GM12878 (cell line): ENCODE data around the gene SYN1. TPM values are rescaled to one million over a fixed set of nuclear protein-coding genes. Genes with fewer than 3 reads are reported as not detected.

Experiments used
- ASH2L ChIP-seq: fragments of 300-600, 200-600 bp; sonication (generic); IDR thresholded peaks from 2 replicates; pipeline ENCODE4 v1.6.1; 2017; ENCODE audit warnings: low read depth, mild to moderate bottlenecking, borderline replicate concordance
- BACH1 ChIP-seq: fragments of 450-650 bp; IDR thresholded peaks from 2 replicates; pipeline ENCODE4 v1.6.1; 2017; ENCODE audit warnings: mild to moderate bottlenecking, borderline replicate concordance
- BMI1 ChIP-seq: fragments of 450-650 bp; IDR thresholded peaks from 2 replicates; pipeline ENCODE4 v1.6.1; 2016; ENCODE audit warnings: mild to moderate bottlenecking, moderate library complexity, borderline replicate concordance
- CHD2 ChIP-seq: IDR thresholded peaks from 2 replicates; pipeline ENCODE4 v1.6.1; 2011; ENCODE audit warnings: low read depth, low read length, improper control_type of control experiment, borderline replicate concordance
- FOS ChIP-seq: IDR thresholded peaks from 3 replicates; pipeline ENCODE4 v1.6.1; 2011; ENCODE audit warnings: borderline replicate concordance; ENCODE audit not compliant: insufficient read length; ENCODE audit errors: extremely low read depth
- HDGF ChIP-seq: fragments of 450-650 bp; IDR thresholded peaks from 2 replicates; pipeline ENCODE4 v1.6.1; 2016; ENCODE audit warnings: antibody characterized with exemption
- IKZF1 ChIP-seq: fragments of 450-650 bp; conservative IDR thresholded peaks from 2 replicates; pipeline ENCODE4 v1.6.1; 2017; ENCODE audit warnings: antibody characterized with exemption, mild to moderate bottlenecking
- LARP7 ChIP-seq: fragments of 450-650 bp; IDR thresholded peaks from 2 replicates; pipeline ENCODE4 v1.6.1; 2017; ENCODE audit warnings: mild to moderate bottlenecking
- NBN ChIP-seq: fragments of 450-650 bp; IDR thresholded peaks from 2 replicates; pipeline ENCODE4 v1.6.1; 2016
- NFXL1 ChIP-seq: fragments of 450-650 bp; IDR thresholded peaks from 2 replicates; pipeline ENCODE4 v1.6.1; 2017; ENCODE audit warnings: antibody characterized with exemption, mild to moderate bottlenecking, borderline replicate concordance
- NFYA ChIP-seq: IDR thresholded peaks from 2 replicates; pipeline ENCODE4 v1.6.1; 2011; ENCODE audit warnings: low read depth, mild to moderate bottlenecking, low read length, improper control_type of control experiment, borderline replicate concordance
- NR2C1 ChIP-seq: fragments of 450-650 bp; IDR thresholded peaks from 2 replicates; pipeline ENCODE4 v1.6.1; 2017; ENCODE audit warnings: antibody characterized with exemption, mild to moderate bottlenecking, moderate library complexity
- NRF1 ChIP-seq: conservative IDR thresholded peaks from 2 replicates; pipeline ENCODE4 v1.6.1; 2011; ENCODE audit warnings: mild to moderate bottlenecking, low read depth, low read length, improper control_type of control experiment
- PML ChIP-seq: IDR thresholded peaks from 2 replicates; pipeline ENCODE4 v1.6.1; 2012; ENCODE audit warnings: low read length, inconsistent platforms
- RBBP5 ChIP-seq: fragments of 200-600 bp; sonication (generic); conservative IDR thresholded peaks from 2 replicates; pipeline ENCODE4 v1.6.1; 2016
- RFX5 ChIP-seq: IDR thresholded peaks from 2 replicates; pipeline ENCODE4 v1.6.1; 2011; ENCODE audit warnings: low read depth, low read length, improper control_type of control experiment
- SMAD5 ChIP-seq: IDR thresholded peaks from 2 replicates; pipeline ENCODE4 v1.6.1; 2016; ENCODE audit warnings: antibody characterized with exemption, low read depth
- SPI1 ChIP-seq: IDR thresholded peaks from 2 replicates; pipeline ENCODE4 v1.6.1; 2011; ENCODE audit warnings: low read depth, mild to moderate bottlenecking, low read length, moderate library complexity, borderline replicate concordance; ENCODE audit not compliant: insufficient read depth
- YY1 ChIP-seq: IDR thresholded peaks from 2 replicates; pipeline ENCODE4 v1.6.1; 2011; ENCODE audit warnings: low read depth, mild to moderate bottlenecking, low read length
- ZBED1 ChIP-seq: IDR thresholded peaks from 2 replicates; pipeline ENCODE4 v1.6.1; 2016; ENCODE audit warnings: borderline replicate concordance
- ZNF207 ChIP-seq: fragments of 450-650 bp; IDR thresholded peaks from 2 replicates; pipeline ENCODE4 v1.6.1; 2014; ENCODE audit warnings: antibody characterized with exemption, mild to moderate bottlenecking, borderline replicate concordance
- ZNF217 ChIP-seq: fragments of 450-650 bp; IDR thresholded peaks from 2 replicates; pipeline ENCODE4 v1.6.1; 2017; ENCODE audit warnings: antibody characterized with exemption, mild to moderate bottlenecking
- ZZZ3 ChIP-seq: IDR thresholded peaks from 2 replicates; pipeline ENCODE4 v1.6.1; 2011; ENCODE audit warnings: low read depth; ENCODE audit not compliant: control insufficient read depth, insufficient read length
- polyA plus RNA-seq, 11 experiments: library from polyadenylated mRNA; depleted of rRNA in 4 of 11; unstranded in 6 of 11; stranded (reverse) in 5 of 11; fragments of >200 nt; fragmentation: Nextera tagmentation in 4 of 11; fragmentation: Illumina TruSeq in 1 of 11; extraction: Ambion mirVana in 4 of 11; extraction: Trizol in 1 of 11; gene quantifications; 1 replicate in 1 of 11; 2 replicates in 10 of 11; pipeline versions ENCODE4 v1.2.1 to v1.2.3, GENCODE V29; 2011 to 2016; ENCODE audit warnings: inconsistent platforms in 2 of 11, missing spikeins in 2 of 11, low read depth in 1 of 11
- total RNA-seq, 4 experiments: library from RNA; depleted of rRNA in 3 of 4; stranded (reverse); fragments of >200 nt in 3 of 4; fragmentation: Illumina TruSeq in 1 of 4; extraction: Trizol in 1 of 4; gene quantifications; 2 replicates each; pipeline versions ENCODE4 v1.2.1 to v1.2.3, GENCODE V29; 2013 to 2021
- TF ChIP-seq, protein P1 (sequence below): fragments of 450-650 bp; IDR thresholded peaks from 2 replicates; pipeline ENCODE4 v1.6.1; 2017; ENCODE audit warnings: mild to moderate bottlenecking, moderate library complexity
- TF ChIP-seq, protein P2 (sequence below): fragments of 450-650 bp; IDR thresholded peaks from 2 replicates; pipeline ENCODE4 v1.6.1; 2016; ENCODE audit warnings: mild to moderate bottlenecking
- TF ChIP-seq, protein P3 (sequence below): IDR thresholded peaks from 2 replicates; pipeline ENCODE4 v1.6.1; 2011; ENCODE audit warnings: low read depth, mild to moderate bottlenecking, low read length, moderate library complexity, borderline replicate concordance; ENCODE audit errors: extremely low read depth

SYN1 gene
- total and polyA plus RNA-seq, 10 of the 15 experiments (the other 5 are each of a cell fraction or from before 2014, with no cell fraction given) = 0.09 to 0.57 (median 0.16) TPM; not detected in 3

DNA sequence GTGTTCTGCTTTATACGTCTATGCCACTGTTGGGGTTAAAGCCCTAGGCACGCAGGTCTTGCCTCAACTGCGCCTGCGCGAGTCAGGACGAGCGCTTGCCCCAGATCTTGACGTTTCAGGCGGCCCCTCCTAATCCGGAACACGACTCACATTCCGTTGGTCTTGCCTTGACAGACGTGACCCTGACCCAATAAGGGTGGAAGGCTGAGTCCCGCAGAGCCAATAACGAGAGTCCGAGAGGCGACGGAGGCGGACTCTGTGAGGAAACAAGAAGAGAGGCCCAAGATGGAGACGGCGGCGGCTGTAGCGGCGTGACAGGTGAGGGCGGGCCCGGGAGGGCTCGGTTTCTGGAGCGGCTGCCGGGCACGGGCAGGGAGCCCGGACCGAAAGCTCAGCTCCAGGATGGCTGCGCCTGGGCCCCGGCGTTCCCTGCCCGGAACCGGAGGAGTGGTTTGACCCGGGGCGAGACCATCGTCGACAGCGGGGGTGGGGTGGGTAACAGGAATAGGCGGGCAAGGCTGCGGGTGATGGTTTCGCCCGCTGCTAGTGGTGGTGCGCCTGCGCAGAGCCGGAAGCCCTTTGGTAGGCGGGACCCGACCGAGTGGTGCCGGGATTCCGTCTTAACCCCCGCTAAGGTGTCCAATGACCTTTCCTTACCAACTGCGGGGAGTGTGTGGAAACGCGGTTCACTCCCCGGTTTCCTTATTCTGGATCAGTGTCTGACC lies 58.6 kb downstream of the SYN1 start, which contains the start of gene ARAF (continued):
- TF ChIP-seq BMI1 (no peak), SMAD5 (0 out of 2 replicates have a peak, but pooled peaks have one; percentile 33), RFX5 (0 out of 2 replicates have a peak, but pooled peaks have one; percentile 24), NRF1 (peak; percentile 72), YY1 (peak; percentile 90), NBN (0 out of 2 replicates have a peak, but pooled peaks have one; percentile 54), ZNF207 (no peak), PML (no peak), LARP7 (no peak), ZBED1 (no peak), SPI1 (no peak), NFYA (peak; percentile 44; the same call in 1 of the 2 replicates), ASH2L (0 out of 2 replicates have a peak, but pooled peaks have one; percentile 75), NR2C1 (peak; percentile 56), FOS (peak; percentile 91), HDGF (no peak), CHD2 (peak; percentile 85; the same call in 1 of the 2 replicates), IKZF1 (peak; percentile 48; the same call in 1 of the 2 replicates), ZZZ3 (no peak), RBBP5 (no peak), NFXL1 (no peak), BACH1 (no peak), ZNF217 (no peak)
- TF ChIP-seq, protein P1, sequence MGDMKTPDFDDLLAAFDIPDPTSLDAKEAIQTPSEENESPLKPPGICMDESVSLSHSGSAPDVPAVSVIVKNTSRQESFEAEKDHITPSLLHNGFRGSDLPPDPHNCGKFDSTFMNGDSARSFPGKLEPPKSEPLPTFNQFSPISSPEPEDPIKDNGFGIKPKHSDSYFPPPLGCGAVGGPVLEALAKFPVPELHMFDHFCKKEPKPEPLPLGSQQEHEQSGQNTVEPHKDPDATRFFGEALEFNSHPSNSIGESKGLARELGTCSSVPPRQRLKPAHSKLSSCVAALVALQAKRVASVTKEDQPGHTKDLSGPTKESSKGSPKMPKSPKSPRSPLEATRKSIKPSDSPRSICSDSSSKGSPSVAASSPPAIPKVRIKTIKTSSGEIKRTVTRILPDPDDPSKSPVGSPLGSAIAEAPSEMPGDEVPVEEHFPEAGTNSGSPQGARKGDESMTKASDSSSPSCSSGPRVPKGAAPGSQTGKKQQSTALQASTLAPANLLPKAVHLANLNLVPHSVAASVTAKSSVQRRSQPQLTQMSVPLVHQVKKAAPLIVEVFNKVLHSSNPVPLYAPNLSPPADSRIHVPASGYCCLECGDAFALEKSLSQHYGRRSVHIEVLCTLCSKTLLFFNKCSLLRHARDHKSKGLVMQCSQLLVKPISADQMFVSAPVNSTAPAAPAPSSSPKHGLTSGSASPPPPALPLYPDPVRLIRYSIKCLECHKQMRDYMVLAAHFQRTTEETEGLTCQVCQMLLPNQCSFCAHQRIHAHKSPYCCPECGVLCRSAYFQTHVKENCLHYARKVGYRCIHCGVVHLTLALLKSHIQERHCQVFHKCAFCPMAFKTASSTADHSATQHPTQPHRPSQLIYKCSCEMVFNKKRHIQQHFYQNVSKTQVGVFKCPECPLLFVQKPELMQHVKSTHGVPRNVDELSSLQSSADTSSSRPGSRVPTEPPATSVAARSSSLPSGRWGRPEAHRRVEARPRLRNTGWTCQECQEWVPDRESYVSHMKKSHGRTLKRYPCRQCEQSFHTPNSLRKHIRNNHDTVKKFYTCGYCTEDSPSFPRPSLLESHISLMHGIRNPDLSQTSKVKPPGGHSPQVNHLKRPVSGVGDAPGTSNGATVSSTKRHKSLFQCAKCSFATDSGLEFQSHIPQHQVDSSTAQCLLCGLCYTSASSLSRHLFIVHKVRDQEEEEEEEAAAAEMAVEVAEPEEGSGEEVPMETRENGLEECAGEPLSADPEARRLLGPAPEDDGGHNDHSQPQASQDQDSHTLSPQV = no peak
- TF ChIP-seq, protein P2, sequence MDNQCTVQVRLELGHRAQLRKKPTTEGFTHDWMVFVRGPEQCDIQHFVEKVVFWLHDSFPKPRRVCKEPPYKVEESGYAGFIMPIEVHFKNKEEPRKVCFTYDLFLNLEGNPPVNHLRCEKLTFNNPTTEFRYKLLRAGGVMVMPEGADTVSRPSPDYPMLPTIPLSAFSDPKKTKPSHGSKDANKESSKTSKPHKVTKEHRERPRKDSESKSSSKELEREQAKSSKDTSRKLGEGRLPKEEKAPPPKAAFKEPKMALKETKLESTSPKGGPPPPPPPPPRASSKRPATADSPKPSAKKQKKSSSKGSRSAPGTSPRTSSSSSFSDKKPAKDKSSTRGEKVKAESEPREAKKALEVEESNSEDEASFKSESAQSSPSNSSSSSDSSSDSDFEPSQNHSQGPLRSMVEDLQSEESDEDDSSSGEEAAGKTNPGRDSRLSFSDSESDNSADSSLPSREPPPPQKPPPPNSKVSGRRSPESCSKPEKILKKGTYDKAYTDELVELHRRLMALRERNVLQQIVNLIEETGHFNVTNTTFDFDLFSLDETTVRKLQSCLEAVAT = no peak
- TF ChIP-seq, protein P3, sequence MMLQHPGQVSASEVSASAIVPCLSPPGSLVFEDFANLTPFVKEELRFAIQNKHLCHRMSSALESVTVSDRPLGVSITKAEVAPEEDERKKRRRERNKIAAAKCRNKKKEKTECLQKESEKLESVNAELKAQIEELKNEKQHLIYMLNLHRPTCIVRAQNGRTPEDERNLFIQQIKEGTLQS = no peak
